ENCODE results near the gene PKP3. TPM values are rescaled to one million over a fixed set of nuclear protein-coding genes. Genes with fewer than 3 reads are reported as not detected.
"Not testable (repeated sequence)": the region's sequence is repeated elsewhere in the genome, so short reads cannot be mapped to it uniquely, and the experiment has no call there.

Gene PKP3
- polyA plus RNA-seq, 4 donors, result 4.0 to 7.4 (median 5.2) TPM

DNA sequence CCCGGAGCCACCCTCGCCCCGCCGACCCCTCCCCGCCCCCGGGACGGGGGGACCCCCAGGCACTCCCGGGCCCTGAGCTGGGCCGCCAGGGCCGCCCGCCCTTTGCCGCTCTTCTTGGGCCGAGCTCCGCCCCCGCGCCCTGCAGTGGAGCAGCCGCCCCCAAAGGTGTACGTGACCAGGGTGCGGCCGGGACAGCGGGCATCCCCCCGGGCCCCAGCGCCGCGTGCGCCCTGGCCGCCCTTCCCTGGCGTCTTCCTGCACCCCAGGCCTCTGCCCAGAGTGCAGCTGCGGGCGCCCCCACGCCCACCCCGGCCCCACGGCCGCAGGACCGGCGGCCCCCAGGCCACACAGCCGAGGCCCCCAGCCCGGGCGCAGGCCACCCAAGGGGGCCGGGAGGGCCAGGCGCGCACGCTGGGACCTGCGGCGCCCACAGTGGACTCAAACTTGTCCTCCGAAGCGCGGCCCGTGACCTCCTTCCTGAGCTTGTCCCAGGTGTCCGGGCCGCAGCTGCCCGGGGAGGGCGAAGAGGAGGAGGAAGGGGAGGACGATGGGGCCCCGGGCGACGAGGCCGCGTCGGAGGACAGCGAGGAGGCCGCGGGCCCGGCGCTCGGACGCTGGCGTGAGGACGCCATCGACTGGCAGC, 17.4 kb upstream of the PKP3 start:
- no peak for DNase-seq (ENCODE audit: low read depth in 4 of 4, low spot score in 3 of 4)

DNA sequence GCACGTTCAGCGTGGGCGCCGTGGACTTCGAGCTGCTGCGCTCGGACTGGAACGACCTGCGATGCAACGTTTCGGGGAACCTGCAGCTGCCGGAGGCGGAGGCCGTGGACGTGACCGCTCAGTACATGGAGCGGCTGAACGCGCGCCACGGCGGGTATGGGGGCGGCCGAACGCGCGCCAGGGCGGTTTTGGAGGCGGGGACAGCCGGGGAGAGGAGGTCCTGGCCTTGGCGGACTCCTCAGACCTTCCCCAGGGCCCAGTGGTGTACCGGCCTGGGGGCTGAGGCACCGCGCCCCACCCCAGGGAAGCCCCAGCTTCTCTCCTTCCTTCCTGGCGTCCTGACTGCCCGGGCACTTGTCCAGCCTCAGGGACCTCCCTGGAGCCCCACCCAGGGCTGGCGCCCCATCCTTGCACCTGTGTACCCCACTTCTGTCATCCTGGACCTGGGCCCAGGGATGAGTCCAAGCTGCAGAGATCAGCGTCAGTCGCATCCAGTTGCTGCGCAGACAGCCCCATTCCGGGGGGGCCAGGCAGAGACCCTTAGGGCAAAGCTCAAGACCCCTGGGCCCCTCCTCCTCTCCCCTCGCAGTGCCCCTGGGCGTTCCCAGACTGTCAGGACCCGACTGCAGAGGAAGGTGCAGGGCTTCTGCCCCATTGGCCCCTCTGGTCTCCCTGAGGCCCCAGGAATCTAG, 16.7 kb upstream of the PKP3 start:
- DNase-seq (ENCODE audit: low read depth in 4 of 4, low spot score in 3 of 4), result no peak

DNA sequence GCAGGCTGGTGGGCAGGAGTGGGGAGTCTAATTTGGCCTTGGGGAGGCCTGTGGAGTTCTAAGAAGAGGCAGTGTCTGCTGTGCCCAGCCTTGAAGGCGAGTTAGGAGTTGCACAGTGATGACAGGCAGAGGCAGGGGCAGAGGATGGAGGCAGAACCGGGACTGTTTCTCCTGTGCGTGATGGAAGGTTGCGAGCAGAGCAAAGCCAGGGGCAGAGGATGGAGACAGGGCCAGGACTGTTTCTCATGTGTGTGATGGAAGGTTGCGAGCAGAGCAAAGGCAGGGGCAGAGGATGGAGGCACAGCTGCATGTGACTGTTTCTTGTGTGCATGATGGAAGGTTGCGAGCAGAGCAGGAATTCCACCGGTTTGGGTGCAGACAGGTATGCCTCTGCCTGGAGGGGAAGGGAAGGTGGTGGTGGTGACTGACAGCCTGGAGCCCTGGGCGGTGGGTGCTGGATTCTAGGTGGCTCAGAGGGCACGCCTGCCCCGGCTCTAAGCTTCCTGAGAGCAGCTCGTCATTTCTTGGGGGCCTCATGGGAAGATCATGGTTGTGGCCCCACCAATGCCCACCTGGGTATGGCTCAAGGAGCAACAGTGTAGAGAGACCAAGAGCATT, 16.0 kb upstream of the PKP3 start:
- no peak for DNase-seq (ENCODE audit: low read depth in 4 of 4, low spot score in 3 of 4)

GRCh38 chr11:379205-380094, 14.6 kb upstream of the PKP3 start:
- no peak for DNase-seq (ENCODE audit: low read depth in 4 of 4, low spot score in 3 of 4)

DNA sequence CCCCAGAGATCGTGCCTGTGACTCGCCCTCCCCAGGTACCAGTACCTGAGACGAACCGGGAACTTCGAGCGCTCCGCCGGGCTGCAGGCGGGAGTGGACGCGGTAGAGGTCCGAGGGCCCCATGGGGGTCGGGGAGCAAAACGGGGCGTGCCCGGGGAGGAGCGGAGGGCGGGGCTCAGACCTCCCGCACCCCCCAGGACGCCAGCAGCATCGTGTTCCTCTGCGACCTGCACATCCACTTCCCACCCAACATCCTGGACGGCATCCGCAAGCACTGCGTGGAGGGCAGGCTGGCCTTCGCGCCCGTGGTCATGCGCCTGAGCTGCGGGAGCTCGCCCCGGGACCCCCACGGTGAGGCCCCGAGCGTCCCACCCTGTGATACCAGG, 13.9 kb upstream of the PKP3 start:
- DNase-seq (ENCODE audit: low read depth in 4 of 4, low spot score in 3 of 4), result no peak

GRCh38 chr11:380491-380890, 13.5 kb upstream of the PKP3 start:
- DNase-seq (ENCODE audit: low read depth in 4 of 4, low spot score in 3 of 4), result no peak

DNA sequence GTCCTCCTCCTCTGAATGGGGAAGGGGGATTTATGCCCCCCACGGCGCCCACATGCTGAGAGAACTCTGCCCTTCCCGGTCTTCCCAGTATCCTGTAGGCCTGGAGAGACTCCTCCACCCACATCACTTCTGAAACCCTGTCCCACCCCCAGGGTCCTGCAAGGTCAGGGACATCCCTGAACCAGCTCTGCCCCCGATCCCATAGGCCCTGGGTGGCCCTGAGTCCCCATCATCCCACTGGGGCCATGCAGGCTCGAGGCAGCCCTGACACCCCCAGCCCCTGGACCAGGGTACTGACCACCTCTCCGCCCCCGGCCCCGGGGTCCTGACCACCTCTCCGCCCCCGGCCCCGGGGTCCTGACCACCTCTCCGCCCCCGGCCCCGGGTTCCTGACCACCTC, 13.0 kb upstream of the PKP3 start:
- no peak for DNase-seq (ENCODE audit: low read depth in 4 of 4, low spot score in 3 of 4)

DNA sequence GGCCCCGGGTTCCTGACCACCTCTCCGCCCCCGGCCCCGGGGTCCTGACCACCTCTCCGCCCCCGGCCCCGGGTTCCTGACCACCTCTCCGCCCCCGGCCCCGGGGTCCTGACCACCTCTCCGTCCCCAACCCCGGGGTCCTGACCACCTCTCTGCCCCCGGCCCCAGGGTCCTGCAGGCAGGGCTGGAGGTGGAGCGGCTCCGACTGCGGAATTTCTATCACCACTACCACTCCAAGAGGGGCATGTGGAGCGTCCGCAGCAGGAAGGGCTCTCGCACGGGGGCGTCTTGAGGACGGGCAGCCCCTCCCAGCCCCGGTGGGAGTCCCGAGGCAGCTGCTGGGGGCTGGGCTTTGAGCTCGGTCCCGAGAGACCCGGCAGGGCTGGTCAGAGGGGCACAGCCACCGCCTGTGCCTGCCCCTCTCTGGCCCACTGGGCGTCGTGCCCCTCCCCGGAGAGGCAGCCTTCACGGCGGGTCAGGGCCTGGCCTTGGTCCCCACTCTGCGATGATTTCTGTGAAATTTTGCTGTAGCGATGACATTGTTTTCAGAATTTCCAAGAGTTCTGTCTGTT, 12.4 kb upstream of the PKP3 start:
- DNase-seq (ENCODE audit: low read depth in 4 of 4, low spot score in 3 of 4), result no peak

- DNase-seq (ENCODE audit: low read depth in 4 of 4, low spot score in 3 of 4), result no peak
These were observed 11.9 kb upstream of the PKP3 start for GRCh38 chr11:382081-382629.

GRCh38 chr11:383431-383830, 10.6 kb upstream of the PKP3 start:
- no peak for DNase-seq (ENCODE audit: low read depth in 4 of 4, low spot score in 3 of 4)

DNA sequence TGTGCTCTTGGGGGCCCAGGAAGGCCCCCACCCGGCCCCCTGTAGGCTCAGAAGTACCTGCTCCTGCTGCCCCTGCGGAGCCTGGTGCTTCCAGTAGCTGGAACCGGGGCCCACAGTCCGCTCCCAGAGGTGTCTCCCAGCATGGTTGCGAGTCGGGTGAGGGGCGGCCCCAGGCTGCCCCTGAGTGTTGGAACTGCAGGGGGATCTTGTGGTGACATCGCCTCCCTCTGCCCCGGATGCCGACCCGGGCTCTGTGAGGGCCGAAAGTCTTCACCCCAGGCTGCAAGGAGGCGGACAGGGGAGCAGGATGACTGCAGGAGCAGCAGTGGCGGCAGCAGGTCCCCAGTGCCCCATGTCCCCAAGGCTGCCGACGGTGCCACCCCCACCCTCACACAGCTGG, 9.5 kb upstream of the PKP3 start:
- DNase-seq (ENCODE audit: low read depth in 4 of 4, low spot score in 3 of 4), result no peak

GRCh38 chr11:385594-386351, 8.2 kb upstream of the PKP3 start:
- no peak for DNase-seq (ENCODE audit: low read depth in 4 of 4, low spot score in 3 of 4)

- DNase-seq (ENCODE audit: low read depth in 4 of 4, low spot score in 3 of 4), result no peak
These were observed 7.5 kb upstream of the PKP3 start for GRCh38 chr11:386483-386882.

DNA sequence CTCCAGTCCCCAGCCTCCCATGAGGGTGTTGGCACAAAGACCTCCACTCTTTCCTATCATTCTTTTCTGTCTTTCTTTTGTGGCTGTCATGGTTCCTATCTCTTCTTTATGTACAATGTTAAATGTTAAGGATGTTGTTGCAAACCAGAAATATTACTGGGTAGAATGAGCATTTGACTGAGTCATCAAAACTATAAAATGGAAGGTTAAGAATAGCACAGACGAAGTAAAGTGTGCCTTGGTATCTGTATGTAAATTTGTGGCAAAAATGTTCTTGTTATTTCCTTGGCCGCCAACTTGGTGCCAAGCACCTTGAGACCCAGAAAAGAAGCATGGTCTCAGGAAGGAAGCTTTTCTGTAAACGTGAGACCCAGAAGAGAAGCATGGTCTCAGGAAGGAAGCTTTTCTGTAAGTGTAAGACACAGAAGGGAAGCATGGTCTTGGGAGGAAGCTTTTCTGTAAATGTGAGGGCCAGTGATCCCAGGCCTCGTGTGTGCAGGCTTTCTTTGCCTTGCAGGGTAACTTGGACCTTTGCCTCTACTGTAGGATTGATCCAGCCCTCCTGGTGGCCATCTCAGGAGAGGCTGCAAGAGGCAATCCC, 6.7 kb upstream of the PKP3 start:
- DNase-seq (ENCODE audit: low read depth in 4 of 4, low spot score in 3 of 4), result no peak

- DNase-seq (ENCODE audit: low read depth in 4 of 4, low spot score in 3 of 4), result not testable (repeated sequence)
These were observed 4.6 kb upstream of the PKP3 start for GRCh38 chr11:389369-389768.

DNA sequence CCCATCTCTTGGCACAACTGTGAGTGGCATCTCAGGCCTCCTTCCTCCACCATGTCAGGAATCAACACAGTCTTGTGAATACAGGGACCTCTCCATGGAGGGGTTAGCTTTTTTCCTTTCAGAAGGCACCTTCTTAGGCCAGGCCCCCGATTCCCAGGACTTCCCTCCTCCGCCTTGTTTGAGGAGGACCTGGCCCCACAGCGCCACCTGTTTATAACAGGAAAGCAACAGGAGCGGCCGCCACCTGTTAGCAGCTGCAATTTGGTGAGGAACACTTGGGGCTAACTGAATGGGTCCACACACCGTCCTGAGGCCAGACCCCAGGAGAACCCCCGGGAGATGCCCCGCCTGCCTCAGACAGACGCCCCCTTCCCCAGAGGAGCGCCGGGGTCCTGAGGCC, 3.8 kb upstream of the PKP3 start:
- no peak for DNase-seq (ENCODE audit: low read depth in 4 of 4, low spot score in 3 of 4)

- DNase-seq (ENCODE audit: low read depth in 4 of 4, low spot score in 3 of 4), result no peak
These were observed 2.6 kb upstream of the PKP3 start for GRCh38 chr11:391117-392017.

GRCh38 chr11:392102-392777, 1.8 kb upstream of the PKP3 start:
- no peak for DNase-seq (ENCODE audit: low read depth in 4 of 4, low spot score in 3 of 4)
